AG20443 (cell line): ENCODE data around the gene TOB2.
A peak's percentile ranks its signal among the peaks of the same experiment; 100 is the strongest.
"Not testable (repeated sequence)": the region's sequence is repeated elsewhere in the genome, so short reads cannot be mapped to it uniquely, and the experiment has no call there.

Source experiments
- DNase-seq: peaks from one replicate; pipeline ENCODE4 v3.0.0; 2012; ENCODE audit warnings: low spot score, mixed read lengths

The TOB2 gene

GRCh38 chr22:41429232-41429950, 17.2 kb downstream of the TOB2 start:
- DNase-seq, result no peak

- no peak for DNase-seq
Measured at GRCh38 chr22:41425660-41426365, 20.8 kb downstream of the TOB2 start.

- no peak for DNase-seq
Measured at GRCh38 chr22:41418717-41419116, 27.9 kb downstream of the TOB2 start.

- peak; percentile 60 for DNase-seq
Measured at GRCh38 chr22:41417622-41418390, 28.8 kb downstream of the TOB2 start.

DNA sequence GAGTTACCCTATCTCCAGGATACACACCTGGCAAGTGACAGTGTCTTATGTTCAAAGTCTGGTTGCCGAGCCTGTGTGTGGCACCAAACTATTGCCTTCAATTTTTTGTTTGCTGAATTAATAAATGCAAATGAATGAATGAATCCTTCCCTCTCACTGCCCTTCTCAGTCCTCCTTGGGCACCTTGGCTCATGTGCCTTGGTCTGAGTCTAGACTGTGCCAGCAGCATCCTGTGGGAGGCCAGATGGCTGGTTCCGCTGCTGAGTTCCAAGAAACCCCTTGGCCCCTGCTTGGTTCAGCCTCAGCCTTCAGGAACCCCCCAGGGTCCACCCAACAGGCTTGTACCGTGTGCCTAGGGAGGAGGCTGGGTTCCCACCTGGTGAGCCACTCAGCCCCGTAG, 31.0 kb downstream of the TOB2 start:
- DNase-seq, result no peak

DNA sequence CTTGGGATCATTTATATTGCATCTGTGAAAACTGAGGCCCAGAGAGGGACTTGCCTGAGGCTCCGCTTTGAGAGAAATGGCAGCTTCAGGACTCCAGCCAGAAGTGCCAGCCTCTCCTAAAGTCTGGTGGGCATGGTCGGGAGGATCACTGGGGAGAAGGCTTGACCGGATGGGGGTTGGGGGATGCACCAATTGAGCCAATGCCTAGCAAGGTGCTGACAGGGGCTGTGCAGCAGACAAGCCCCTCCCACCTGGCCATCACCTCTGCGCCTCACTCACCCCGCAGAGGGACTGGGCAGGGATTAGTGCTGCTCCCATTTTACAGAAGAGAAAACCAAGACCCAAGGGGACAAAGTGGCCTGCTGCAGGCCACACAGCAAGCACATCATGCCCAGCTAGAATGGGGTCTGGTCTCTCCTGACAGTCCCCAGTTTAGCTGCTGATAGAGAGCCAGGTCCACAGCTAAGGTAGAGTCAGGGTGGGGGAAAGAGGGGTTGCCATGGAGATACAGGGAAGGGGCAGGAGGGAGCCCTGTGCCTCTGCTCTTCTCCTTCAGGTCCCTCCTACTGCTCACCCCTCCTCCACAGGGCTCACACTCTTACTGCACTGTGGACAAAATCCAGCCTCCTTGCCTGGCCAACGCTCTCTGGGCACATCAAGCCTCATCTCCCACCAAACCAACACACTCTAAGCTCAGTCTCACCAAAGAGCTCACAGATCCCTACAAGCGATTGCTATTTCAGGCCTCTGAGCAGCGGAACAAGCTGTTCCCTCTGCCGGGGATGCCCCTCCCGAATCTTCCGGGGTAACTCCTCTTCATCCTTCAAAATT, 35.4 kb downstream of the TOB2 start:
- DNase-seq, result no peak

DNA sequence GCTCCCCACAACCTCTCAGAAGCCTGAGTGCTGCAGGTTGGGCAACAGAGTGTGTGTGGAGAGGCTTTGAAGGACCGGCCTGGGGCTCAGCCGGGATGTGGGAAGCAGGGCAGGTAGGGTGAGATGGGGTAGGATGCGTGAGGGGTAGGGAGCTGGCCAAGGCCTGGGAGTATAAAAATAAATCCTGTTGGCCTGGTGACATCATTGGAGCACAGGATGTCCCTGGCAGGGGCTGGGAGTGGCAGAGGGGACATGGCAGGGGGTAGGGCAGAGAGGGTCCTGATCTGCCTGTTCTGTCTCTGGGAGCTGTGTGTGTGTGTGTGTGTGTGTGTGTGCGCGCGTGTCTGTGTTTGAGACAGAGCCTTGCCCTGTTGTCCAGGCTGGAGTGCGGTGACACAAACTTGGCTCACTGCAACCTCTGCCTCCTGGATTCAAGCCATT, 36.3 kb downstream of the TOB2 start:
- no peak for DNase-seq

- DNase-seq, result no peak
Measured at GRCh38 chr22:41408665-41409064, 37.9 kb downstream of the TOB2 start.

DNA sequence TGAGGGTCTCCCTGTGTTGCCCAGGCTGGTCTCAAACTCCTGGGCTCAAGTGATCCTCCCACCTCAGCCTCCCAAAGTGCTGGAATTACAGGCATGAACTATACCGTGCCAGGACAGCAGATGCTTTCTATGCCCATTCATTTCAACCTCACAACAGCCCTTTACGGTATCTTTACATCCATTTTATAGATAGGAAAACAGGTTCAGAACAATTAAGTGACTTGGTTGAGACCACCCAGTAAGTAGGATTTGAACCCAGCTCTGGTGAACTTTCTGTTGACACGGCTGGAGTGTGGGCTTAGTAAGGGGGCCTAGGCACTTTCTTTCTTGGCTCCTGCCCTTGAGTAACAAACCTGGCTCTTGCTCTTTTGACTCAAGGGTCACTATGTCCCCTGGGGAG, 39.2 kb downstream of the TOB2 start:
- no peak for DNase-seq

DNA sequence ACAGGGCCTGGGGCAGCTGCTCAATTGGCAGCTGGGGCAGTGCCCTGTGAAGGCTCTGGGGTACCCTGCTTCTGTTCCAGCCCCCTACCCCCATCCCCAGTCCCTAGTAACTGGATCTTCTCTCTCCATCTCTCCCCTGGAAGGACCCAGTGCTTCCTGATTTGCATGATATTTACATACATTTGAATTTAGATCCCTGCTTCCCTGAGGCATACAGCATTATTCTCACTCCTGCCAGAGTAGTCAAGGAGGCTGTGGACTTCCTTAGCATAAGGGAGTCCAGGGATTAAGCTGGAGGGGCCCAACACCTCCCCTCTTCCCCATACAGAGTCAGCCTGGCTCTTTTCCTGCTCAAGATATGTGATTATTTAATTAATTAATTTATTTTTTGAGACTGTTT, 40.2 kb downstream of the TOB2 start:
- DNase-seq, result no peak

GRCh38 chr22:41405588-41405987, 41.0 kb downstream of the TOB2 start:
- DNase-seq, result no peak

- DNase-seq, result peak; percentile 96
Measured at GRCh38 chr22:41403532-41404318, 42.9 kb downstream of the TOB2 start.

- not testable (repeated sequence) for DNase-seq
Measured at GRCh38 chr22:41402851-41403250, 43.8 kb downstream of the TOB2 start.

DNA sequence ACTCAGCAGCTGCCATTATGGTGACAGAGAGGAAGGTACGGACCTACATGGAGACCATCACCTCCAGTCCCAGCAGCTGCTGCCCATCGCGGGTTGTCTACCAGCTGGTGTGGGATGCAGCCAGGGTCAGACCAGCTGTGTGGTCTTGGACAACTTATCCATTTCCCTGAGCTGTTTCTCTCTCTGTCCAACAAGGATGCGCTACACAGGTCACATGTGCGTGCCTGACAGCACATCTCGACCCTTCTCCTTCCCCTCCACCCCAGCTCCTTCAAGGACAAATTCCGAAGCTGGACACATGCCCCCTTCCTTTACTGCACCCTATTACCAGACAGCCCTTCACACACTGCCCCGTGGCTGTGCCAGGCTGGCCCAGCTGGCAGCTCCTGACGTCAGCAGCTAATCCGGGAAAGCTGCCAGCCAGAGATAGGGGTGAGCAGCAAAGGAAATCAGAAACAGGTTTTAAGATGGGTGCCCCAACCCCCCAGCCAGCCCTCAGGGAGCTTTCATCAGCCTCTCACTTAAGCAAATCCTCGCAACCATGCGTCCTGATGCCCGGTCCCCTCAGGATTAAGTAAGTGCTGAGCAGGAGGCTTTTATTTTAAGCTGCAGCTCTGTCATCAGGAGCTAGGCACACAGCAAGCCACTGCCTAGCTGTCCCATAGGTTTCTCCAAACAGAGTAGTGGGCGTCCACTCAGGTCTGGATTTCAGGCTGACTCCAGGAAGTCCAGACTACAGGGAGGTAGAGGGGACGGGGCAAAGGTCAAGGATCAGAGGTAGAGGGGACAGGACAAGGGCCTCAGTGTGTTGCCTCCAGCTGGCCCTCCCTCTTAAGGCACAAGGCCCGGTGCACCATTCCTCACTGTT, 44.6 kb downstream of the TOB2 start:
- peak; percentile 70 for DNase-seq

DNA sequence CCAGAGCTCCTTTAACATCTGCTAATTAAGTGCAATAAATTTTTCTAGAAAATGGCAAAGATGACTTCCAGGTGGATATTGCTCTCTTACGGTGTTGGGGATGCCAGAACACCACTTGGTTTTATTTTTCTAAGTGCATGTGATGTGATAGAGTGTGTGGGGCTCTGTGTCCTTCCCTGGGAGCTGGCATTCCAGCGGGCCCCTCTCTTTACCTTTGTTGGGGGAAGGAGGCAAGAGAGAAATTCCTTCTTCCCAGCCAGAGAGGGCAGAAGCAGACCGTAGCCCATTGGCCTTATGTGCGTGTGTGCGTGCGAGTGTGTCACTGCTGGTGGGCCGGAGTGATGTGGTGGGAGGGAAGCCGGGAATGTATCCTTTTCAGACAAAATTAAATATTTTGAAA, 47.7 kb downstream of the TOB2 start:
- DNase-seq, result no peak

DNA sequence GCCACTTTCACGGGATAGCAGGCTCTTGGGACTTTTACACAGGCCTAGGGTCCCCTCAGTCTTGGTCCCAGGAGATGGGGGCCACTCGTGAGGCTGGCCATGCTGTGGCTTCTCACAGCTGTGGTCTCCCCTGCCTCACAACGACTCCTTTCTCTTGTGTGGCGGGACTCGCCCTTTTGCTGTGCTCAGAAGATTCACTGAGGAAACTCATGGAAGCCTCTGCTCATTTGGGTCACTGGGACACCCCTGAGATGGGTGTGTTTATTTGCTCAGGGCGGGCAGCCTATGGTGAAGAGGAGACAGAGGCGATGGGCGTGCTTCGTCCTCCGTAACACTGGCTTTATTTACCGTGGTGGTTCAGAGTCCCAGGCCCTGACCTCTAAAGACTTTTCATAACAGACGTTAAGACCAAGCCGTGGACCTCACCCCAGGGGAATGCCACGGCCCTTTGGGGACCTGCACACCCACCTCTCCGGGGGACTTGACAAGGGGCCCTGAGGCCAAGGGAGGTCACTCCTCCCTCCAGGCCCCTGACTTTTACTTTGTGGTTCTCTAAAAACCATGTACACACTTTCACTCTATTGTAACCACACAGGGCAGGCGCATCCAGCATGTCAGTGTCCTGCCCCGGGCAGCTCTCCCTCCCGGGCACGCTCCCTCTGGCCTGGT, 49.3 kb downstream of the TOB2 start:
- no peak for DNase-seq

DNA sequence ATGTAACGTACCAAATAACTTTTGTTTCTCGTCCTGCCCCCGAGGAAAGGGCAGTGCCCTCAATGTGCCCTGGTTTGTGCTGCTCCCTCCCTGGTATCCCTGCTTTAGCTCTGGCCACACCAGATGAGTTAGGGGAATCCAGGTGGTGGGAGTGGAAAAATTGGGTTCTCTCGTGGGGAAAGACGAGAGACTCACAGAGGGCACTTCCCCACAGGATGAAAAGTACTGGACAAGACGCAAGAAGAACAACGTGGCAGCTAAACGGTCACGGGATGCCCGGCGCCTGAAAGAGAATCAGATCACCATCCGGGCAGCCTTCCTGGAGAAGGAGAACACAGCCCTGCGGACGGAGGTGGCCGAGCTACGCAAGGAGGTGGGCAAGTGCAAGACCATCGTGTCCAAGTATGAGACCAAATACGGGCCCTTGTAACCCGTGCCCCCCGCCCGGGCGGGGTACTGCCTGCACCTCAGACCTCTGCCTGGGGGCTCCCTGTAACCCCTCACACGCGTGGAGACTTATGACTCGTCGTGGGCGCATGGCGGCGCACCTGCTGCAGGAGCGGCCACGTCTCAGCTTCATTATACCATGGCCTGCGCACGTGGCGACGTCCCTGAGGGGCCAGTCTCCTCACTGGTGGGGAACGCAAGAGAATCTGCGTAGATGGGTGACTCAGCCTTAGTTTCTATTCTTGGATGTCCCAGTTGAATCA, 50.9 kb downstream of the TOB2 start:
- DNase-seq, result no peak

GRCh38 chr22:41394012-41394356, 52.6 kb downstream of the TOB2 start:
- no peak for DNase-seq

DNA sequence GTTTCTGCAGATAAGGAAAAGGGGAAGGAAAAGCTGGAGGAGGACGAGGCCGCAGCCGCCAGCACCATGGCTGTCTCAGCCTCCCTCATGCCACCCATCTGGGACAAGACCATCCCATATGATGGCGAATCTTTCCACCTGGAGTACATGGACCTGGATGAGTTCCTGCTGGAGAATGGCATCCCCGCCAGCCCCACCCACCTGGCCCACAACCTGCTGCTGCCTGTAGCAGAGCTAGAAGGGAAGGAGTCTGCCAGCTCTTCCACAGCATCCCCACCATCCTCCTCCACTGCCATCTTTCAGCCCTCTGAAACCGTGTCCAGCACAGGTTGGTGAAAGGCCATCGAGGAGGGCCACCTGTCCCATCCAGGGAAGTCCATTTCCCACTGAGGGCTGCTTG, 59.3 kb downstream of the TOB2 start:
- no peak for DNase-seq
